Measurements from ENCODE around the gene FBLN2.

Gene FBLN2

DNA sequence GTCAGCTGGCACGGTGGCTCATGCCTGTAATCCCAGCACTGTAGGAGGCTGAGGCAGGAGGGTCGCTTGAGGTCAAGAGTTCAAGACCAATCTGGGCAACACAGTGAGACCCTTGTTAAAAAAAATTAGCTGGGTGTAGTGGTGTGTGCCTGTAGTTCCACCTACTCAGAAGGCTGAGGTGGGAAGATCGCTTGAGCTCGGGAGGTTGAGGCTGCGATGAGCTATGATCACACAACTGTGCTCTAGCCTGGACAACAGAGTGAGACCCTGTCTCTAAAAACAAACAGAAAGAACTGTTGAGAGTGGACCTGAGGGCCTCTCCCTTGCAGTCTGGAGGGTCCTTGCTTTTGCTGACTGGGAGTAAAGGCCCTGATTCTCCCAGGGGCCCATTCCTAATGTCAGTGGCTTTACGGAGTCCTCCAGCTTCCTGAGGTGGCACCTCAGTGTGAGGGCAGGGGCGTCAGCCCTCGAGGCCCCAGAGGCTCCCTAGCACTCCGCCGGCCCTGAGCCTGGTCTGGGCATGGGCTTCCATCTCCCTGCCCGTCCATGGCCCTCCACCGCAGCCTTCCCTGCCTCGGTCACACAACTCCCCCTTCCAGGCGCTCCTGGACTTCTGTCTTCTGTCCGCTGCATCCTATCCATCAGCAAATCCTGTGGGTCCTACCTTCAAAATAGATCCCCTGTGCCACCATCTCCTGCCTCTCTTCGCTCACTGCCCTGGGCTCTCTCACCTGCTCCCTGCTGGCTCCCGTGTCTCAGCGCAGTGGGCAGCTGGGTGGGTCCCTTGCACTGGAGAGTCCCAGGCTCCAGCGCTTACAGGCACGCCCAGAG lies 19.0 kb downstream of the FBLN2 start:
- no peak for DNase-seq (ENCODE audit: low read depth, low spot score)

DNA sequence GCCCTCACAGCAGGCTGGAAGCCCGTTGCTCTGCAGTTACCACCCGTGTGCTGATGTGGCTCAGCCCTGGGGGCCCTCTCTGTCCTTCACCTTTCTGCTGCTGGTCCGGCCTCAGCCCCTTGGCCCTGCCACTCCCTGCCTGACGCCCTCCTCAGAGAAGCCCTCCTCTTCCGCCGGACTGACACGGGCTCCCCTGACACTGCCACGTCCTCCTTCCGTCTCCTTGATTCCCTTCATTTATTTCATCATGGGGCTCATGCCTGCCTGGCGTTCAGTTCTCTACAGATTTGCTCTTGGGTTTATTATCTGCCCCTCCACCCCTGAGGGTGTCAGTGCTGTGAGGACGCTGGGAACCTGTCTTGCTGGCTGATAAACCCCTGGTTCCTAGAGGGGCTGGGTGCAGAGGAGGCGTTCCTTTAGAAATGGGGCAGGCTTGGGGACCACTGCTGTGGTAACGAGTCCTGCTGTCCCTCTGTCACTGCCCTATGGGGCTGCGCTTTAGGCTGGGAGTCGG lies 19.6 kb downstream of the FBLN2 start:
- no peak for DNase-seq (ENCODE audit: low read depth, low spot score)

DNA sequence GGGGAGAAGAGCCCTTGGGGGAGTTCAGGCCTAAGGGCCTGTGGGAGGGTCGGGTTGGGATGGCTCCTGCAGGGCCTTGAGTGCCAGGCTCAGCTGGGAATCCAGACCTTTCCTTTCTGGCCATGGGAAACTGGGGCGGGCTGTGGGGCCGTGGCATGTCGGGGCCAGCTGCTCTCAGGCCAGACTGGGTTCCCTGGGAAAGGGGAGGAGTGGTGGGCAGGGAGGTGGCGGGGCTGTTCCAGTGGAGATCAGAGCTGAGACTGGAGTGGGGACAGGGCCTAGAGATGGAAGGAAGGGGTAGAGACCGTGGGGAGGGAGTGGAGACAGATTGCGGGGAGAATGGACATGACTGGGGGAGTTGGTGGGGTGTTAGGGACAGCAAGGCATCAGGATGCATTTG lies 20.3 kb downstream of the FBLN2 start:
- DNase-seq (ENCODE audit: low read depth, low spot score), result no peak

GRCh38 chr3:13569641-13570390 lies 20.9 kb downstream of the FBLN2 start:
- no peak for DNase-seq (ENCODE audit: low read depth, low spot score)

- DNase-seq (ENCODE audit: low read depth, low spot score), result no peak
Measured at GRCh38 chr3:13570391-13571194, 21.7 kb downstream of the FBLN2 start.

- DNase-seq (ENCODE audit: low read depth, low spot score), result no peak
Measured at GRCh38 chr3:13571264-13571663, 22.3 kb downstream of the FBLN2 start.

DNA sequence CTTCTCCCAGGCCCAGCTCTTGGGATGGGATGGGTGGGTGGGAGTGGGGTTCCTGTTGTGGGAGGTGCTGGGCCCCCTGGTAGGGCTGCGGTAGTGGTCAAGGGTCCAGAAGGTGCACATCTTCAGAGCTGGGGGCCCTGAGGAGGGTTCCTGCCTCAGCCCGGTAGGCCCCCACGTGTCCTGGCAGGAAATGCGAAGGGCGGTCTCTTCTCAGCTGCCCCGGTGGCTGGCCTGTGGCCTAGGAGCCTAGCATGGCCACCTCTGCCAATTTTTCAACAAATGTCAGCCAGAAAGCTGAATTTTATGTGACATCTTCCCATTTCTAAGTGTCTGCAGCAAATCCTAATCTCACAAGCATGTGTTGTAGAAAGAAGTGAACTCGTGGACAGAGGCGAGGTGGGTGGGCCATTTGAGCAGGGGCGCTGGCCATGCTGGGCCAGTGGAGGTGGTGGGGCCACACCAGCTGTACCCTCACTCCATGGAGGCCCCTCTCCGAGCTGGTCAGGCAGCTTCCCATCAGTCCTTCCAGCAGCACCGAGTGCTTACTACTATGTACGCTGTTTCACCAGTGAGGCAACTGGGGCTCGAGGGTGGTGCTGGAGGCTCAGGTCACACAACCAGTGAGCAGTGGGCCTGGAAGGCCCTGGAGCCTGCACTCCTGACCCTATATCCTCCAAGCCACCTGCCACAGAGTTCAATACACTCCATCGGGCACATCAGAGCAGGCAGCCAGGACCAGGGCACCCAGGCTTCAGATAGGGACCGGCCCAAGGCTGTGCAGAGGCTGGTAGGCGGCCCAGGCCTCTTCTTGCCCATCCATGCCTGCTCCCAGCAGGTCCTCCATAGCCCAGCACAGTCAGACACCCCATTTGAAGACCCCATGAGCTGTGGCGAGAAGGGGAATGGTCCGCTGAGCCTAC lies 23.2 kb downstream of the FBLN2 start:
- no peak for DNase-seq (ENCODE audit: low read depth, low spot score)

DNA sequence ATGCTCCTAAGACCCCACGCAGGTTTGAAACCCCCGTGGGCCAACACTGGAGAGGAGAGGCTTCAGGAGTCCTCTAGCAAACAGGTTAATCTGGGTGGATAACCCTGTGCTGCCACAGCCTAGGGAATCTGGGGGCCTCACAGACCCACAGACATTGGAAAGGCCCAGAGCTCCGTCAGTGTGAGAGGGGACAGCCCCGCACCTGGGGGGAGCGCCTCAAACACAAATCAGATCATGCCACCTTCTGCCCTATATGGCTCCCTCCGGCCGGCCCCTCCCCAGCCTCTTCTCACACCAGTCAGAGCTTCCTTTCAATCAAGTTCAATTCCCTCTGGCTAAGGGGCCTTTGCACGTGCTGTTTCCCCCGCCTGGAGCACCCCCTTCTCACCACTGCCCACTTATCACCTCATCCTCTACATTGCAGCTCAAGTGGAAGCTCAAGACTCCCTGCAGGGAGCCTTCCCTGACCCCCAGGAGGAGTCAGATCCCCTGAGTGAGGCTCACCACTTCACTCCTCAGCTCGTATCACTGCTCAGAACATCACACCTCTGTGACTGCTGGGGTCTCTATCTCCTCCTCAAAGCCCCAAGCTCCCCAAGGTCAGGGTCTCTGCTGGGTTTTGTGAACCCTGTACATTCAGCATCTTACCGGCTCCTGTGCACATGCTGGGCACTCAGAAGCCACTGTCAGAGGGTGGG lies 24.1 kb downstream of the FBLN2 start:
- no peak for DNase-seq (ENCODE audit: low read depth, low spot score)

DNA sequence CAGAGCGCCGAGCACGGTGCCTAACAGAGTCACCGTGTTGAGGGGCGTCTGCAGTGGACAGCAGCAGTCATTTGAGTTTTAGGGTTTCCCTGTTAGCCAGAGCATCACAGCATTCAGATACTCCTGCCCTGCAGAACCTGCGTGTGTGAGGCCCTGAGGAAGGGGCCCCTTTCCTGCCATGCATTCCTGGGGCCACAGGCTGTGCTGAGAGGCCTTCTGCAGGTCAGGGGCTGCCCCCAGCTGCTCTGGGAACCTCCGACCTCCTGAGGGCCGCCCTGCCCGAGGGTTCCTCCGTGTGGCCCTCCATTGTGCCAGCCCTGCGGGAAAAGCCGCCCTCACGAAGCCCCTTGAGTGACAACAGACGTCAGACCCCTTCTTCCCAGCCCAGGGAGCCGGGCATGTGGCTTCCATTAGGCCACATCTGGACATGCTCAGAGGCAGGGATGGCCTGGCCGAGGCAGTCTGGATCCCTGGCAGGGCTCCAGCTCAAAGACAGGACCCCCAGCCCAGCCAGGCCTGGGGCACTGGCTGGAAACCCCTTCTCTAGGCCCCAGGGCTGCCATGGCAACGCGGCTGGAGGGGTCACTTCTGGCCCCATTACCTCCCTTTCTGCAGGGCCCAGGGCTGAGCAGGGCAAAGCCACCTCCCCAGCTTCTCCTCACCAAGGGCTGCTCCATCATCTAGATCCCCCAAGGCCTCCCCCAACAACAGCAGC lies 25.3 kb downstream of the FBLN2 start:
- no peak for DNase-seq (ENCODE audit: low read depth, low spot score)

- no peak for DNase-seq (ENCODE audit: low read depth, low spot score)
Measured at GRCh38 chr3:13574798-13575451, 26.0 kb downstream of the FBLN2 start.

DNA sequence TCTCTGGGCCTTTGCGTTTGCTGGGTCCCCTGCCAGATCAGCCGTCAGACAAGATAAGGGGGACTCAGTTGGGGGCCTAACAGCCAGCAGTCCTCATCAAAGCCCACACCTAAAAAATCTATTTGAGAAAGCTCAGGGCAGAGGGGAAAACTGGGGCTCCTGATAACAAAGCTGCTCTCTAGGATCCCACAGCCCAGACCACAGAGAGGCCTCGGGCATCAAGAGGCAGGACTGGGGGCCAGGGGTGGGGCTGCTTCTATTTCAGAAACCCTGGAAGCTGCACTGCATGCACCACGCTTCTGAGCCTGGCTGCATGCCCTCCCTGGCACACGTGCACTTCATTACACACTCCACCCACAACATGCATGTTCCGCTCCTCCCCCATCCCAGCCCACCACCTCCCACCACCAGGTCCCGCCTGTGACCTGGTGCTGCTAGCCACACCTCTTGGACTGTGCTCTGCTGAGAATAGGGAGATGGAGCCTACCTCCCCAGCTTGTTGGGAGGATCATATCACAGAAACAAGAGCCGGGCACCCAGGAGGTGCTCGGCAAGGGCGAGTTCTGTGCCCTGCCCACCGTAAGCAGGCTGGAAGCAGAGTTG lies 26.6 kb downstream of the FBLN2 start:
- DNase-seq (ENCODE audit: low read depth, low spot score), result no peak

DNA sequence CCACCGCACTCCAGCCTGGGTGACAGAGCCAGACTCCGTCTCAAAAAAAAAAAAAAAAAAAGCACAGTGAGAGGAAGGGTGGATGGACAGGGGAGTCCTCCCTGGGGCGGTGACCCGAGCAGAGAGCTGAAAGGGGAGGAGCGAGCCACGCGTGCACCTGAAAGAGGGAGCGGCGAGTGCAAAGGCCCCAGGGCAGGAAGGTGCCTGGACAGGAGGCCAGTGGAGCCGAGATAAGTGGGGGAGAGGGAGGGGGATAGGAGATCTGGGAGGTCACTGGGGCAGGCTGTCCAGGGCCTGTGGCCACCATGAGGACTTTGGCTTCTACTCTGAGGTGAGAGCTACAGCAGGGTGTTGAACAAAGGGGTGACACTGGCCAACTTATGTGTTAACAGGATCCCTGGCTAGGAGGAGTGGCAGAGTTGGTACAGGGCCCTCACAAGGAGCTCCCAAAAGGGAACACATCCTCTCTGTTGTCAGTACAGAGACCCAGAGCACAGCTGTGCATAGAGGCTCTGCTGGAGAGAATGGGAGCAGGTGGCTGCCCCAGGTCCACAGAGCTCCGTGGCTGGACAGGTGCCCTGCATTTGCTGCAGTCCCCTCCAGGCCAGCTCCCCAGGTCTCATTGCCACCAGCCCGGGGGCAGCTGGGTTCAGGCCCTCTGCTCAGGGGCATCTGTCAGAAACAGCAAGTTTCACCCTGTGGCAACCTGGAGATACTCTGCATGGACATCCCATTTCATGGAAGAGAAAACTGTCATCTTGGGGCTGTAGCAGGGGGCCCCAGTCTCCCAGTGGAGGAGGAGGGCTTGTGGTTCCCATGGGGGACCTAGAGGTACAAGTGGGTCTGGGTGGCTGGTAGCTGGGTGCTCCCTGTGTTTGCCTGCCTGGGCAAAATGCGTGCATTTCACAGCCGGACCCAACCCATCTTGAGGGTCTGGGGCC lies 28.5 kb downstream of the FBLN2 start:
- DNase-seq (ENCODE audit: low read depth, low spot score), result no peak

DNA sequence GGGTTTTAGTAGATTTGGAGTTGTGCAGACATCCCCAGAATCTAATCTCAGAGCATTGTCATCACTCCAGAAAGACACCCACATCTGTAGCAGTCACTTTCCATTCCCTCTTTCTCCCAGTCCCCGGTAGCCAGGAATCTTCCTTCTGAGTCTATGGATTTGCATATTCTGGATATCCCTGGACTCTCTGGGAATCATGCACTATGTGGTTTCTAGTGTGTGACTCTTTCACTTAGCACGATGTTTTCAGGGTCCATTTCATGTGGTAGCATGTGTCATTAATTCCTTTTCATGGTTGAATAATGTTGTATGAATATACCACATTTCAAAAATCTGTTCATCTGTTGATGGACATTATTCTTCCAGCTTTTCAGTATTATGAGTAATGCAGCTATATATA lies 29.3 kb downstream of the FBLN2 start:
- no peak for DNase-seq (ENCODE audit: low read depth, low spot score)

- no peak for DNase-seq (ENCODE audit: low read depth, low spot score)
Measured at GRCh38 chr3:13579063-13579462, 30.1 kb downstream of the FBLN2 start.

DNA sequence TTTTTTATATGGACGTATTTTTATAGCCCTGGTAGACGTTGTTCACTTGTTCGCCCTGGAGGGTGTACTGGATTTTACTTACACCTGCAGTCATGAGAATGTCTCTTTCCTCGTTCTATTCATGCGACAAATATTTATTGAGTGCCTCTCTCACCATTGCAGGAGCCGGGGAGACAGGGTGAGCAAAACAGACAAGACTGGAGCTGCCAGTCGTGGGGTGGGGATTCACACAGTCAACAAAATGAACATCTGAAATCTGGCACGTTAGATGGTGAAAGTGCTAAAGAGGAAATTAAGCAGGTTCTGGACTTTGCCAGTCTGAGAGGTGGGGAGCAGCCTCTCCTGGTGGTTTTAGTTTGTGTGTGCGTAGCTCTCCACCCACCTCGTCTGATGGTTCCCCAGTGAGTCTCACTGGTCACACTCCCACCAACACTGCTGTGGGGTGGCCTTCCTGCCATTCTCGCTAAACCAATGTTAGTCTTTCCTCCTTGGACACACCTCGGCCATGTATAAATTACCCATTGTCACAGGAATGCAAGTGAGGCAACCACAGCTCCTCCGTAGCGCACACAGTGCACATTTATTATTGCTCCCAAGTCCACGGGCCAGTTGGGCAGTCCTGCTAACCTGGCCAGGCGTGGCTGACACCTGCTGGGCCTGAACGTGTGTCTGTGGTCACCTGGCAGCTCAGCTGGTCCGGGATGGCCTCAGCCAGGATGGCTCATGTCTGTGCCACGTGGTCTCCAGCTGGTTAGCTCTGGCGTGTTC lies 31.5 kb downstream of the FBLN2 start:
- no peak for DNase-seq (ENCODE audit: low read depth, low spot score)

- DNase-seq (ENCODE audit: low read depth, low spot score), result no peak
Measured at GRCh38 chr3:13581485-13582365, 32.8 kb downstream of the FBLN2 start.
